AG09319 (cell line): Measurements from ENCODE around the gene CD44.

Experiments
- DNase-seq: peaks from one replicate; pipeline ENCODE4 v3.0.0-alpha.2; 2010; ENCODE audit warnings: low read depth; ENCODE audit errors: extremely low read depth
- CTCF ChIP-seq: IDR thresholded peaks from 2 replicates; pipeline ENCODE4 v1.5.1; 2011; ENCODE audit warnings: low read depth, mild to moderate bottlenecking, inconsistent platforms, low read length, moderate library complexity

The CD44 gene

GRCh38 chr11:35262056-35262455 lies 123.1 kb downstream of the CD44 start:
- no peak for DNase-seq
- no peak for TF ChIP-seq CTCF

DNA sequence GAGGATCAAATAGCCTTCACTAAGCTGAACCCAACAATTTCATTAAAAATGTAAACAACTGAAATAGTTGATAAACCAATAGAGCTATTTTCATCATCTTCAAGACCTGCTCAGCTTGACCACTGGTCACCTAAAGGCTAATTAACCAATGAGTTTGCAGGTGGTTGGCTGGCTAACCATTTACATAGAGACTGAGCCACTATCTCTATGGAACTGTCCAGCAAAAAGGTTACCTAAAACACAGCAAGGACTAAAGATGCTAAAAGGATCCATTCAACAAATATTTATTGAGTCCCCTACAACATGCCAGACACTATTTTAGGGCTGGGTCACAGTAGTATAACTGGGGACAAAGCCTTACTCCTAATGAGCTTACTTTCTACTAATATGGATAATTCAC lies 123.8 kb downstream of the CD44 start:
- TF ChIP-seq CTCF, result no peak
- DNase-seq, result no peak

GRCh38 chr11:35265755-35266454 lies 126.9 kb downstream of the CD44 start:
- TF ChIP-seq CTCF, result no peak
- no peak for DNase-seq

GRCh38 chr11:35267504-35267903 lies 128.5 kb downstream of the CD44 start:
- no peak for TF ChIP-seq CTCF
- no peak for DNase-seq

DNA sequence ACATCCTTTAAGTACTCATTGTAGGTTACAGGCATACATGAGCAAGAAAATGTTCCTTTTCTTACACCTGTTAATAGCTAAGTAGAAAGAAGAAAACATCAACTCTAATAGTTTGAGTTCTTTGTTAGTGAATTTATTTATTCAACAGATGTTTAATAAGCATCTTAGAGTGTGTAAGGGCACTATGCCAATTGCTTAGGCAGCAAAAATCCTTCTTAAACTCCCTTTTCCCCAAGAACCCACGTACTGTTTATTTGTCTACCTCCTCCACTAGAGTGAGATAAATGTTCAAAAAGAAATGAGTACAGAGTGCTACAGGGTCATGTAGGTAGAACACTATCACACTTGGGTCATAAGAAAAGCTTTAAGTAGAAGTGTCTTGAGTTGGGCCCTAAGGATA lies 131.4 kb downstream of the CD44 start:
- TF ChIP-seq CTCF, result no peak
- DNase-seq, result no peak

GRCh38 chr11:35271031-35271430 lies 132.1 kb downstream of the CD44 start:
- DNase-seq, result no peak
- TF ChIP-seq CTCF, result no peak

DNA sequence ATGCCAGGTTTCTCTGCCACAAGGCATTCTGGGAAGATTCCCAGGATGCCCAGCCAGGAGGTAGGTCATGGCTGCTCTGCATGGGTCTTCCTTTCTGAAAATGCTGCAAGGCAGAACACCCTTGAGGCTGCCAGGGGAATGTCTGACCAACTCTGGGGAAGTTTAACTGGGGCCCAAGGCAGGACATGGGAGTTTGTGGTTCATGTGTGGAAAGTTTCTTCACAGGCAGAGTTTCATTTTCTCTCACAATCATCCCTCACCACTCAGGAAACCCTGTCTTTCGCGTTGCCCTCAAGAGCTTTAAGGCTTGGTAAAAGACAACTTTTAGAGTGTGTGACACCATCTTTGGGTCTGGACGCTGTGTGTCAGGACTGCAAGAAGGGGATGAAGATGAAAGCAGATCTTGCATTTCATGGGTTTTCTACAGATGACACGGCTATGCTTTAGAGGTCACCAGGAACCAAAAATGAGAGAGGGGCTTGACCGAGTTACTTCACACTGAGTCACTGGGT lies 133.5 kb downstream of the CD44 start:
- no peak for TF ChIP-seq CTCF
- no peak for DNase-seq
